Brain pericyte (primary cell): ENCODE data around the gene SPIN3.
"Not testable (repeated sequence)": the region's sequence is repeated elsewhere in the genome, so short reads cannot be mapped to it uniquely, and the experiment has no call there.

Experiments used
- DNase-seq: peaks from one replicate; pipeline ENCODE4 v3.0.0-alpha.2; 2012; ENCODE audit warnings: low read depth, low spot score

SPIN3 gene

DNA sequence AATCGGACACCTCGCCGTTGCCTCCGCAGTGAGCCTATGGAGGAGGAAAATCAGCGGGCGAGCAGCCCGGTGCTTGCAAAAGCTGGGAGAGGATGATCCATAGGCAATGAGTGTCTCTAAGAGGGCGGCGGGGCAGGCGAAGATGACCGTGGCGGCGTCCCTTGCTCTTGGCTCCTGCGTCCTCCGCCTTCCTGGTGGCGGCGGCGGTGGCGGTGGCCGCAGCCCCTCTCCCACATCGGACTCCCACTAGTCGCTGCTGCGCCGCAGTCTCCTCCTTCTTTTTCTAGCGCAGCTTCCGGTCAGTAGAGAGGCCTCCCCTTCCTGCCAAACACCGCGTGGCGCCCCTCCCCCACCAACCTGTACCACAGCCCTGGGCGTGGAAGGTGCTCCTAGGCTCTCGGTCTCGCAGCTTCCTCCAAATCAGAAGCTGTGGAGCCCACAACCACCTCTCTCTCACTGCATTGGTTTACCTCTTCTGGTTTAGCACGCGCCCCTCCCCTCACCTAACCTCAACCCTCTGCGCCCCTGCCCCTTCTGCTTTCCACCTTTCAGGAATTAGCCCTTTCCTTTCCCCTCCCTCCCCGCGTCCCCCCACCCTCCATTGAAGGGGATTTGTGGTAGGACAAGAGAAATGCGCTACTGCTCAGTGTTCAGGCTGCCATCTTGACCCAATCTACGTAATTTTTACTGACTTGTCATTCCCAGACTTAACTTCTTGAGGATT, at the start of gene SPIN3:
SPIN3 (minus strand) TSS at position 271 of the 724 bp plus-strand sequence. CDS start 594 bp downstream, outside the sequence.
- DNase-seq = no peak

DNA sequence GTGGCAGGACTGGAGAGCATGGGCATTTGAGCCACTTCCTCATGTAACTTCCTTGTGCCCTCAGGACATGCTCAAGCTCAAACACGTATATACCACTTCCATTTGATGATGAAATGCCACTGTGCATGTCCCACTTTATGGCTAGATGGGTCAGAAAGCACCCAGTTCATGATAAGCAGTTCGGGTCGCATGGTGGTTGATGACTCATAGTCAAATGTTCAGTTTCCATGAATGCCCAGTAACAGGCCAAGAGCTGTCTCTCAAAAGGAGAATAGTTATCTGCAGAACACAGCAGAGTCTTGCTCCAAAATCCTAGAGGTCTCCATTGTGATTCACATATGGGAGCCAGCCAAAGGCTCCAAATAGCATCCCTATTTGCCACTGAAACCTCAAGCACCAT, 48.9 kb upstream of the SPIN3 start:
- DNase-seq = no peak

- DNase-seq = not testable (repeated sequence)
Observed at GRCh38 chrX:57037265-57037664, 41.9 kb upstream of the SPIN3 start.

GRCh38 chrX:56994375-56995270, 718 bp downstream of the SPIN3 start:
- DNase-seq = no peak

DNA sequence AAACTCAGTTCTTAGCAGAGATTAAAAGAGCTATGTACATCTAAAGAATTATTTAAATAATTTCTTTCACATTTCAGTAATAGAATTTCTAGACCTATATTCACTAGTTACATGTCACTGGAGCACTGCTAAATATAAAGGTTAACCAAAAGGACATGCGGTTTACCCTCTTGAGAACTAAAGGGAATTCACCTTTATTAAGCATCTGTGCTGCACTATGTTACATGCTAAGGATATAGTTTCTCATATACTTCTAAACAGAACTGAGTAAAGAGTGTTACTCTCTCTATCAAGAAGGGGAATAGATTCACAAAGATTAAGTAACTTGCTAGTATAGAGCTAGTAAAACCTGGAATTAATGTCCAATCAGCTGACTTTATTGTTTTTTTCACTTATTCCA, 7.6 kb downstream of the SPIN3 start:
- no peak for DNase-seq

DNA sequence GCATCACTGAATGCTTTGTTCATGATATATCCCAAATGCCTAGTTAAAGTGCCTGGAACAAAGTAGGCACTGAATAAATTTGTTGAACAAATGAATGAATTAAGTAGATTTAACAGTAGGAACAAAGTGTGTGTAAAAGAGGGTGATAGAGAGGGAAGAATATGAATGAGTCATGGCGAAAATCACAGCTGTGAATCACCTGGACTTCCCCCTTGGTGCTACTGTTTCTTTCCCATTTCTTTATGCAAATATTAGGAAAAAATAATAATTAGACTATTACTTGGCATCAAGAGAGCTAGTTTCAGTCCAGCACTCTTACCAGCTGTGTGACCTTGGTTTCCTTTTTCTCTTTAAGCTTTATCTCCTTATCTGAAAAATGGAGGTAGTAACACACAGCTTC, 9.2 kb downstream of the SPIN3 start:
- DNase-seq = no peak

DNA sequence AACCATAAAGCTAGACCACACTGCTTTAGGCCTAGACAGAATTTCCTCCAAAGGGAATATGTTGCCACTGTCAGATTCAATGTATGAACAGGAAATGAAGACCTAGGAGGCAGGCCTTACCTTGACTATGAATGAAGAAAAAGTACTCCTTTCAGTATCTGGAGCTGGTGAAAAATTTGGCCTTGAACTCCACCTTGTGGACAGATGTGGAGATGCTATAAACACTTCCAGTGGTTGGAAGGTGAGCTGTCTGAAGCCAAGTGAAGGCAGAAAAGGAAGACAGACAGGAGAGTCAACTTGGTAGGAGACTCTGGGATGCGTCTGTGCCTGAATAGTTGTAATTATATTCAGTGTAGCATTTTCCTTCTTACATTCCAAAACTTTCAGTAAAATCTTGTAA, 17.2 kb downstream of the SPIN3 start:
- no peak for DNase-seq

DNA sequence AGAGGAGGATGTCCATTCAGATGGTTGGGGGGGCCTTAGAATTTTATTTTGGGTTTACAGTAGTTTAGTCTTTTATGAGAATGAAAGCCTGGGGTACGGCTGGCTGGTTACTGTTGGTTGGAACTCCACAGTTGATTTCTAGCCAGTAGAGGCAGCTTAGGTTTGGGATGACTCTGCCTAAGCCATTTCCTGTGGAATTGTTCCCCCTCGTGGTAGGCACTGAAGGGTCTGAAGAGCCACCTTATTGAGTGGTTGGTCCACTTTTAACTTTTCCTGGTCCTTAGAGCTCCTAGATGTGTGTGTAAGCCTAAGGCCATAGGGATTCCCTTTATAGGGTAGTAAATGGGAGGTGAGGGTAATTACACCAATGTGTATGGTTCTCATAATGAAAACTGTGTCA, 19.7 kb downstream of the SPIN3 start:
- DNase-seq = no peak

- DNase-seq = no peak
Observed at GRCh38 chrX:56974408-56974807, 20.9 kb downstream of the SPIN3 start.

DNA sequence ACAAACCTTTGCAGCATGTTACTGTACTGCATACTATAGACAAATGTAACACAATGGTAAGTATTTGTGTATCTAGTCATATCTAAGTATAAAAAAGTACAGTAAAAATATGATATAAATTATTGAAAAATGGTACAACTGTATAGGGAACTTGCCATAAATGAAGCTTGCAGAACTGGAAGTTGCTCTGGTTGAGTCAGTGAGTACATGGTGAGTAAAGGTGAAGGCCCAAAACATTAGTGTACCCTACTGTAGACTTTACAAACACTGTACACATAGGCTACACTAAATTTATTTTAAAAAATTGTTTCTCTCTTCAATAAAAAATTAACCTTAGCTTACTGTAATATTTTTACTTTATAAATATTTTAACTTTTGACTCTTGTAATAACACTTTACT, 25.8 kb downstream of the SPIN3 start:
- no peak for DNase-seq

GRCh38 chrX:56968980-56969379, 26.4 kb downstream of the SPIN3 start:
- no peak for DNase-seq

GRCh38 chrX:56963377-56963776, 32.0 kb downstream of the SPIN3 start:
- no peak for DNase-seq

GRCh38 chrX:56947699-56948098, 47.6 kb downstream of the SPIN3 start:
- no peak for DNase-seq

- not testable (repeated sequence) for DNase-seq
Observed at GRCh38 chrX:56946201-56946600, 49.1 kb downstream of the SPIN3 start.

- DNase-seq = not testable (repeated sequence)
Observed at GRCh38 chrX:56945226-56945625, 50.1 kb downstream of the SPIN3 start.

DNA sequence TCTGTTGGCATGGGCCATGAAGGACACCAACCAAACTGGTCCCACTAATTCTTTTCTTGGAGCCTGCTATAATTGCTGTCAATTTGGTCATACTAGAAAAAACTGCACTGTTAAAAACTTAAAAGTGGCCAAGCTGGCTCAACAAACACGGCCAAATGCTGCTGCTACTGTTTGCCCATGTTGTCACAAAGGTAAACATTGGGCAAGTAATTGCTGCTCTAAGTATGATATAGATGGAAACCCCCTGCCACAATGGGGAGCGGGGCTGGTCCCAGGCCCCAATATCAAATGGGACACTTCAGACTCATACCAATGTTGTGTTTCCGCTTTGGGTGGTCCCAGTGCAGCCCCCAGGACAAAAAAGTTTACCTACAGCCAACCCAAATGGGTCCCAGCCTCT, 52.1 kb downstream of the SPIN3 start:
- no peak for DNase-seq
